SK-N-MC (cell line): Measurements from ENCODE around the gene FEM1A.

ENCODE experiments used
- EZH2 ChIP-seq: fragments of 200-600 bp; sonication (generic); IDR thresholded peaks from one replicate; pipeline ENCODE4 v1.6.1; 2017; ENCODE audit warnings: antibody characterized with exemption
- POLR2AphosphoS5 ChIP-seq: IDR thresholded peaks from 2 replicates; pipeline ENCODE4 v1.6.1; 2012; ENCODE audit warnings: mild to moderate bottlenecking, low read depth, low read length, borderline replicate concordance

DNA sequence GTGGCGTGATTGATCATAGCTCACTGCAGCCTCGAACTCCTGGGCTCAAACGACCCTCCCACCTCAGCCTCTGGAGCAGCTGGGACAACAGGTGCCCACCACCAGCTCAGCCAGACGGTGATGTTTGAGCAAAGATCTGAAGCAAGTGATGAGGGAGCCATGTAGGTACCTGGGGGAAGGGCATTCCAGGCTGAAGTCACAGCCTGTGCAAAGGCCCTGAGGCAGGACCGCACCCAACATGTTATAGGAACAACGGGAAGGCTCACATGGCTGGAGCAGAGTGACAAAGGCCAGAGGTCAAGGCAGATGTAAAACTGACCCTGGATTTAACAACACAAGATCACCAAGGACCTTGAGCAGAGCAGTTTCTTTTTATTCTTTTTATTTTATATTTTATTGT is 14.8 kb downstream of the FEM1A start:
- no peak for TF ChIP-seq POLR2AphosphoS5
- TF ChIP-seq EZH2 = no peak
